ENCODE measurements around the gene CACNA2D2.

The CACNA2D2 gene

GRCh38 chr3:50375258-50375931 is 128.0 kb downstream of the CACNA2D2 start:
- in situ Hi-C loops (cut with MboI; ENCODE audit: low sequenced_read_pairs), result no loop called here

GRCh38 chr3:50374363-50375257 is 128.8 kb downstream of the CACNA2D2 start:
- in situ Hi-C loops (cut with MboI; ENCODE audit: low sequenced_read_pairs), result loop anchor here (25.0 kb wide), 1 partner anchor 163 kb away; no protein-coding TSS in a partner anchor

- in situ Hi-C loops (cut with MboI; ENCODE audit: low sequenced_read_pairs), result loop anchor here (25.0 kb wide), 1 partner anchor 164 kb away; no protein-coding TSS in a partner anchor
These were observed 130.0 kb downstream of the CACNA2D2 start for GRCh38 chr3:50373146-50374051.

GRCh38 chr3:50372349-50372748 is 131.1 kb downstream of the CACNA2D2 start:
- in situ Hi-C loops (cut with MboI; ENCODE audit: low sequenced_read_pairs), result loop anchor here (25.0 kb wide), 1 partner anchor 165 kb away; no protein-coding TSS in a partner anchor

GRCh38 chr3:50371133-50371685 is 132.2 kb downstream of the CACNA2D2 start:
- in situ Hi-C loops (cut with MboI; ENCODE audit: low sequenced_read_pairs), result loop anchor here (25.0 kb wide), 1 partner anchor 166 kb away; no protein-coding TSS in a partner anchor

- in situ Hi-C loops (cut with MboI; ENCODE audit: low sequenced_read_pairs), result loop anchor here (25.0 kb wide), 1 partner anchor 167 kb away; no protein-coding TSS in a partner anchor
These were observed 132.8 kb downstream of the CACNA2D2 start for GRCh38 chr3:50370594-50370993.

GRCh38 chr3:50369012-50369670 is 134.3 kb downstream of the CACNA2D2 start:
- in situ Hi-C loops (cut with MboI; ENCODE audit: low sequenced_read_pairs), result loop anchor here (25.0 kb wide), 1 partner anchor 168 kb away; no protein-coding TSS in a partner anchor

GRCh38 chr3:50365842-50366220 is 137.6 kb downstream of the CACNA2D2 start:
- in situ Hi-C loops (cut with MboI; ENCODE audit: low sequenced_read_pairs), result loop anchor here (25.0 kb wide), 1 partner anchor 171 kb away; no protein-coding TSS in a partner anchor

GRCh38 chr3:50365080-50365841 is 138.2 kb downstream of the CACNA2D2 start:
- in situ Hi-C loops (cut with MboI; ENCODE audit: low sequenced_read_pairs), result loop anchor here (25.0 kb wide), 1 partner anchor 172 kb away; no protein-coding TSS in a partner anchor

GRCh38 chr3:50364573-50365079 is 138.8 kb downstream of the CACNA2D2 start:
- in situ Hi-C loops (cut with MboI; ENCODE audit: low sequenced_read_pairs), result loop anchor here (25.0 kb wide), 1 partner anchor 173 kb away; no protein-coding TSS in a partner anchor

GRCh38 chr3:50359760-50360110 is 143.7 kb downstream of the CACNA2D2 start:
- in situ Hi-C loops (cut with MboI; ENCODE audit: low sequenced_read_pairs), result loop anchor here (25.0 kb wide), 1 partner anchor 178 kb away; no protein-coding TSS in a partner anchor

- in situ Hi-C loops (cut with MboI; ENCODE audit: low sequenced_read_pairs), result loop anchor here (25.0 kb wide), 1 partner anchor 178 kb away; no protein-coding TSS in a partner anchor
These were observed 144.3 kb downstream of the CACNA2D2 start, which contains the start of gene TMEM115 for GRCh38 chr3:50358911-50359759. Gene TMEM115, minus strand, starts transcription at chr3:50359521. Its CDS starts 458 bp downstream, at chr3:50359063.

GRCh38 chr3:50358355-50358910 is 145.0 kb downstream of the CACNA2D2 start:
- in situ Hi-C loops (cut with MboI; ENCODE audit: low sequenced_read_pairs), result loop anchor here (25.0 kb wide), 1 partner anchor 179 kb away; no protein-coding TSS in a partner anchor

- in situ Hi-C loops (cut with MboI; ENCODE audit: low sequenced_read_pairs), result loop anchor here (25.0 kb wide), 1 partner anchor 180 kb away; no protein-coding TSS in a partner anchor
These were observed 146.0 kb downstream of the CACNA2D2 start for GRCh38 chr3:50357481-50357880.

- in situ Hi-C loops (cut with MboI; ENCODE audit: low sequenced_read_pairs), result loop anchor here (25.0 kb wide), 1 partner anchor 181 kb away; no protein-coding TSS in a partner anchor
These were observed 146.9 kb downstream of the CACNA2D2 start for GRCh38 chr3:50356553-50356952.

- in situ Hi-C loops (cut with MboI; ENCODE audit: low sequenced_read_pairs), result loop anchor here (25.0 kb wide), 1 partner anchor 181 kb away; no protein-coding TSS in a partner anchor
These were observed 147.4 kb downstream of the CACNA2D2 start for GRCh38 chr3:50355829-50356552.

All from HL-60/S4 (cell line).